ENCODE data around the gene C19orf81.
A peak's percentile ranks its signal among the peaks of the same experiment; 100 is the strongest.

Gene C19orf81

GRCh38 chr19:50701367-50701985, 52.2 kb downstream of the C19orf81 start:
- TF ChIP-seq, protein P1, sequence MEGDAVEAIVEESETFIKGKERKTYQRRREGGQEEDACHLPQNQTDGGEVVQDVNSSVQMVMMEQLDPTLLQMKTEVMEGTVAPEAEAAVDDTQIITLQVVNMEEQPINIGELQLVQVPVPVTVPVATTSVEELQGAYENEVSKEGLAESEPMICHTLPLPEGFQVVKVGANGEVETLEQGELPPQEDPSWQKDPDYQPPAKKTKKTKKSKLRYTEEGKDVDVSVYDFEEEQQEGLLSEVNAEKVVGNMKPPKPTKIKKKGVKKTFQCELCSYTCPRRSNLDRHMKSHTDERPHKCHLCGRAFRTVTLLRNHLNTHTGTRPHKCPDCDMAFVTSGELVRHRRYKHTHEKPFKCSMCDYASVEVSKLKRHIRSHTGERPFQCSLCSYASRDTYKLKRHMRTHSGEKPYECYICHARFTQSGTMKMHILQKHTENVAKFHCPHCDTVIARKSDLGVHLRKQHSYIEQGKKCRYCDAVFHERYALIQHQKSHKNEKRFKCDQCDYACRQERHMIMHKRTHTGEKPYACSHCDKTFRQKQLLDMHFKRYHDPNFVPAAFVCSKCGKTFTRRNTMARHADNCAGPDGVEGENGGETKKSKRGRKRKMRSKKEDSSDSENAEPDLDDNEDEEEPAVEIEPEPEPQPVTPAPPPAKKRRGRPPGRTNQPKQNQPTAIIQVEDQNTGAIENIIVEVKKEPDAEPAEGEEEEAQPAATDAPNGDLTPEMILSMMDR (IDR thresholded peaks at IDR 0.05; ENCODE audit: low read depth, low read length), result no peak
- TF ChIP-seq, protein P2, sequence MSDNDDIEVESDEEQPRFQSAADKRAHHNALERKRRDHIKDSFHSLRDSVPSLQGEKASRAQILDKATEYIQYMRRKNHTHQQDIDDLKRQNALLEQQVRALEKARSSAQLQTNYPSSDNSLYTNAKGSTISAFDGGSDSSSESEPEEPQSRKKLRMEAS (IDR thresholded peaks at IDR 0.05; ENCODE audit: low read depth, low read length), result no peak
- TF ChIP-seq MYC (IDR thresholded peaks at IDR 0.05; ENCODE audit: low read depth, low read length), result no peak
- TF ChIP-seq POLR2A (IDR thresholded peaks at IDR 0.05; ENCODE audit: extremely low read depth, insufficient read length), result no peak
- no peak for DNase-seq (ENCODE audit: low read depth)
- no peak overlapping the region for H3K4me3 ChIP-seq (ENCODE audit: low read depth, low read length)

DNA sequence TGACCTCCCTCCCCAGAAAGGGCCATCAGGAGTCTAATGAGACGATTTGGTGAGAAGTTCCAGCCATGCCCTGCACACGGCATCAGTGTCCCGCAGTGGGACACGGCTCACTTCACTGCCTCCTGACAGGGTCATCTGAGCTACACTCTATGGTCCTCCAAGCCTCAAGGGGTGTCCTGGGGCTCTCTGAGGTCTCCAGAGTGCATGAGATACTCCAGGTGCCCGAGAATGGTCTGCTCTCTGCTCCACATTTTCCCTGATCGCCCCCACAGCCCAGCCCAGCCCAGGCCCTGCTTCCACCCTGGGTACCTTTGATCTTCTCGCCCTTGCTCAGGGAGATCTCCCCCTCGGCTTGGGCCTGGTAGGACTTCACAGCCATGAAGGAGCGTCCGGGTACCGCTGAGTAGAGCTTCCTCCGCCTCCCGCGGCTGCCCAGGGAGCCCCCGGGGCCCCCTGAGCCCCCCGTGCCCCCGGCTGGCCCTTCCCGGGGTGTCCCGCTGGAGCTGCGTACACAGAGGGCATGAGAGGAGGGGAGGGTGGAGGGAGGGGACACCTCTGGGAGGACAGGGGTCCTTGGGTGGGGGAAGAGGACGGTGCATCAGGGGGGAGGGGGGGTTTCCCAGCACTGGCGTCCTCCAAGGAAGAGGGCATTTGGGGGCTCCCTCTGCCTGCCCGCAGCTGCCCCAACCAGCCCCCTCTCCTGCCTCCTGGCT, 53.1 kb downstream of the C19orf81 start:
- TF ChIP-seq POLR2A (IDR thresholded peaks at IDR 0.05; ENCODE audit: extremely low read depth, insufficient read length), result no peak
- TF ChIP-seq, protein P1 (IDR thresholded peaks at IDR 0.05; ENCODE audit: low read depth, low read length), result no peak
- TF ChIP-seq, protein P2 (IDR thresholded peaks at IDR 0.05; ENCODE audit: low read depth, low read length), result no peak
- H3K4me3 ChIP-seq (ENCODE audit: low read depth, low read length), result no peak overlapping the region
- no peak for DNase-seq (ENCODE audit: low read depth)

GRCh38 chr19:50702871-50703829, 53.9 kb downstream of the C19orf81 start:
- TF ChIP-seq, protein P2 (IDR thresholded peaks at IDR 0.05; ENCODE audit: low read depth, low read length), result no peak
- TF ChIP-seq MYC (IDR thresholded peaks at IDR 0.05; ENCODE audit: low read depth, low read length), result no peak
- TF ChIP-seq POLR2A (IDR thresholded peaks at IDR 0.05; ENCODE audit: extremely low read depth, insufficient read length), result no peak
- no peak overlapping the region for H3K4me3 ChIP-seq (ENCODE audit: low read depth, low read length)
- no peak for DNase-seq (ENCODE audit: low read depth)

GRCh38 chr19:50703915-50704796, 54.9 kb downstream of the C19orf81 start:
- DNase-seq (ENCODE audit: low read depth), result peak; percentile 30
- H3K4me3 ChIP-seq (ENCODE audit: low read depth, low read length), result no peak overlapping the region
- no peak for TF ChIP-seq MYC (IDR thresholded peaks at IDR 0.05; ENCODE audit: low read depth, low read length)
- no peak for TF ChIP-seq POLR2A (IDR thresholded peaks at IDR 0.05; ENCODE audit: extremely low read depth, insufficient read length)
- TF ChIP-seq, protein P2 (IDR thresholded peaks at IDR 0.05; ENCODE audit: low read depth, low read length), result no peak
- TF ChIP-seq, protein P1 (IDR thresholded peaks at IDR 0.05; ENCODE audit: low read depth, low read length), result no peak

GRCh38 chr19:50705422-50706019, 56.3 kb downstream of the C19orf81 start:
- DNase-seq (ENCODE audit: low read depth), result peak; percentile 87
- TF ChIP-seq POLR2A (IDR thresholded peaks at IDR 0.05; ENCODE audit: extremely low read depth, insufficient read length), result no peak
- TF ChIP-seq, protein P1 (IDR thresholded peaks at IDR 0.05; ENCODE audit: low read depth, low read length), result peak; percentile 89
- H3K4me3 ChIP-seq (ENCODE audit: low read depth, low read length), result no peak overlapping the region

Data from NB4 (cell line).